ENCODE results near the gene APC.

APC gene

GRCh38 chr5:112758676-112759075 lies 21.0 kb downstream of the APC start (continued):
- TF ChIP-seq CREB5 (CRISPR knock-in tag; IDR thresholded peaks at IDR 0.05; ENCODE audit: low read depth), result no peak
- TF ChIP-seq ZFP3 (CRISPR knock-in tag; IDR thresholded peaks at IDR 0.05), result no peak
- no peak for TF ChIP-seq POU6F1 (CRISPR knock-in tag; IDR thresholded peaks at IDR 0.05; ENCODE audit: borderline replicate concordance, low read depth)
- no peak for TF ChIP-seq CSRNP3 (CRISPR knock-in tag; IDR thresholded peaks at IDR 0.05)
- no peak for TF ChIP-seq OSR1 (CRISPR knock-in tag; IDR thresholded peaks at IDR 0.05)

GRCh38 chr5:112762113-112762810 lies 24.6 kb downstream of the APC start:
- peak; percentile 77 for ATAC-seq

GRCh38 chr5:112763165-112763564 lies 25.5 kb downstream of the APC start:
- ATAC-seq, result no peak

More at GRCh38 chr5:112762113-112762810, 24.6 kb downstream of the APC start:
- TF ChIP-seq ZFP30 (CRISPR knock-in tag; IDR thresholded peaks at IDR 0.05) (no peak), SNAI2 (CRISPR knock-in tag; IDR thresholded peaks at IDR 0.05) (no peak), ISL1 (CRISPR knock-in tag; IDR thresholded peaks at IDR 0.05) (peak; percentile 77)

GRCh38 chr5:112772124-112772523 lies 34.4 kb downstream of the APC start:
- no peak for ATAC-seq
- TF ChIP-seq CREB5 (CRISPR knock-in tag; IDR thresholded peaks at IDR 0.05; ENCODE audit: low read depth) (no peak), ZNF8 (CRISPR knock-in tag; IDR thresholded peaks at IDR 0.05) (no peak), PATZ1 (CRISPR knock-in tag; IDR thresholded peaks at IDR 0.05; ENCODE audit: borderline replicate concordance) (no peak), ESRRG (CRISPR knock-in tag; IDR thresholded peaks at IDR 0.05) (no peak), SNAI2 (CRISPR knock-in tag; IDR thresholded peaks at IDR 0.05) (no peak), ZNF565 (CRISPR knock-in tag; conservative IDR thresholded peaks at IDR 0.05; ENCODE audit: low read depth) (no peak), ISL1 (CRISPR knock-in tag; IDR thresholded peaks at IDR 0.05) (no peak), PPARA (CRISPR knock-in tag; IDR thresholded peaks at IDR 0.05; ENCODE audit: borderline replicate concordance) (no peak), TSHZ2 (CRISPR knock-in tag; IDR thresholded peaks at IDR 0.05) (no peak), ARNTL (CRISPR knock-in tag; IDR thresholded peaks at IDR 0.05; ENCODE audit: borderline replicate concordance, low read depth) (no peak), CSDC2 (CRISPR knock-in tag; IDR thresholded peaks at IDR 0.05) (no peak), BACH2 (CRISPR knock-in tag; IDR thresholded peaks at IDR 0.05; ENCODE audit: borderline replicate concordance) (no peak), CSRNP3 (CRISPR knock-in tag; IDR thresholded peaks at IDR 0.05) (no peak)

More at GRCh38 chr5:112763165-112763564, 25.5 kb downstream of the APC start:
- TF ChIP-seq CSDC2 (CRISPR knock-in tag; IDR thresholded peaks at IDR 0.05) (no peak), ISL1 (CRISPR knock-in tag; IDR thresholded peaks at IDR 0.05) (no peak), TCF4 (CRISPR knock-in tag; IDR thresholded peaks at IDR 0.05; ENCODE audit: borderline replicate concordance) (no peak), POU6F1 (CRISPR knock-in tag; IDR thresholded peaks at IDR 0.05; ENCODE audit: borderline replicate concordance, low read depth) (no peak), ESRRG (CRISPR knock-in tag; IDR thresholded peaks at IDR 0.05) (no peak), ZNF565 (CRISPR knock-in tag; conservative IDR thresholded peaks at IDR 0.05; ENCODE audit: low read depth) (no peak), BACH2 (CRISPR knock-in tag; IDR thresholded peaks at IDR 0.05; ENCODE audit: borderline replicate concordance) (no peak), ZFP3 (CRISPR knock-in tag; IDR thresholded peaks at IDR 0.05) (no peak), ZC3H10 (CRISPR knock-in tag; IDR thresholded peaks at IDR 0.05) (no peak)

Data from SK-N-SH treated with all-trans-retinoic acid at 6 μM for 48 hours (cell line).